SK-N-SH (cell line): ENCODE results near the gene STARD7. TPM values are rescaled to one million over a fixed set of nuclear protein-coding genes. Genes with fewer than 3 reads are reported as not detected.

Experiments
- CTCF ChIA-PET: fragments of 300-600, 350-600 bp; formaldehyde crosslinking; extraction: SDS; loops from one replicate; lab custom pipeline; 2021; lab: Yijun Ruan, JAX
- POLR2A ChIA-PET: fragments of 350-600 bp; sonication (Branson Sonifier 250); formaldehyde crosslinking; extraction: SDS; loops from one replicate; lab custom pipeline; 2020; ENCODE audit warnings: antibody characterized with exemption, inconsistent platforms; lab: Yijun Ruan, JAX
- DNase-seq: peaks from one replicate; pipeline ENCODE4 v3.0.0; 2012
- H2AFZ ChIP-seq: fragments of 200-600 bp; sonication (generic); 2 replicates; pipeline ENCODE4 v1.8.1; 2016; ENCODE audit warnings: antibody characterized with exemption, mild to moderate bottlenecking, low read depth
- H3F3A ChIP-seq: fragments of 200-600 bp; sonication (generic); replicated peaks from 2 replicates; pipeline ENCODE3; 2016; ENCODE audit warnings: antibody characterized with exemption, mild to moderate bottlenecking; ENCODE audit not compliant: insufficient read depth
- H3K27ac ChIP-seq, 2 experiments: fragments of 200-500 bp in 1 of 2; fragments of 200-600 bp in 1 of 2; sonication (Bioruptor generic) in 1 of 2; sonication (generic), shearing (Covaris generic) in 1 of 2; 2 replicates each; pipeline versions ENCODE4 v1.5.1 to v1.6.1; 2014 to 2016; ENCODE audit warnings: low read depth in 2 of 2, inconsistent platforms in 1 of 2, low read length in 1 of 2, mild to moderate bottlenecking in 1 of 2, mixed read lengths in 1 of 2
- H3K27me3 ChIP-seq: fragments of 200-600 bp; sonication (generic), shearing (Covaris generic); 2 replicates; pipeline ENCODE4 v1.6.1; 2016; ENCODE audit warnings: mixed run types; ENCODE audit not compliant: insufficient read depth
- H3K36me3 ChIP-seq, 2 experiments: fragments of 200-500 bp in 1 of 2; fragments of 200-600 bp in 1 of 2; sonication (Bioruptor generic) in 1 of 2; sonication (generic) in 1 of 2; replicated peaks in 1 of 2; 2 replicates each; pipeline versions ENCODE3 to v1.5.1; 2014 to 2016; ENCODE audit warnings: low read length in 1 of 2, mild to moderate bottlenecking in 1 of 2; ENCODE audit not compliant: insufficient read depth in 2 of 2, control insufficient read depth in 1 of 2
- H3K4me1 ChIP-seq, 2 experiments: fragments of 200-500 bp in 1 of 2; fragments of 200-600 bp in 1 of 2; sonication (Bioruptor generic) in 1 of 2; sonication (generic), shearing (Covaris generic) in 1 of 2; 2 replicates each; pipeline versions ENCODE4 v1.5.1 to v1.6.1; 2014 to 2016; ENCODE audit warnings: low read depth in 1 of 2, low read length in 1 of 2, mixed run types in 1 of 2; ENCODE audit not compliant: insufficient read depth in 2 of 2, control insufficient read depth in 1 of 2
- H3K4me2 ChIP-seq: fragments of 200-600 bp; sonication (generic), shearing (Covaris generic); 2 replicates; pipeline ENCODE4 v1.6.1; 2017; ENCODE audit warnings: mixed run types
- H3K4me3 ChIP-seq, 2 experiments: fragments of 200-500 bp in 1 of 2; fragments of 200-600 bp in 1 of 2; sonication (Bioruptor generic) in 1 of 2; sonication (generic), shearing (Covaris generic) in 1 of 2; 2 replicates each; pipeline versions ENCODE4 v1.5.1 to v1.8.1; 2014 to 2016; ENCODE audit warnings: low read depth in 2 of 2, inconsistent platforms in 1 of 2, low read length in 1 of 2, mild to moderate bottlenecking in 1 of 2, mixed read lengths in 1 of 2, moderate library complexity in 1 of 2
- H3K79me2 ChIP-seq: fragments of 200-600 bp; sonication (generic); 2 replicates; pipeline ENCODE4 v1.8.1; 2017; ENCODE audit warnings: mild to moderate bottlenecking; ENCODE audit not compliant: insufficient read depth
- H3K9ac ChIP-seq: fragments of 200-600 bp; sonication (generic); 2 replicates; pipeline ENCODE4 v1.6.1; 2017; ENCODE audit warnings: mixed run types
- H3K9me2 ChIP-seq: fragments of 200-600 bp; sonication (generic); 2 replicates; pipeline ENCODE4 v1.6.1; 2017; ENCODE audit warnings: mixed run types
- H3K9me3 ChIP-seq: fragments of 200-600 bp; sonication (generic); 2 replicates; pipeline ENCODE4 v1.6.1; 2017; ENCODE audit warnings: mixed run types, mild to moderate bottlenecking, moderate library complexity
- H4K20me1 ChIP-seq: fragments of 200-600 bp; sonication (generic); 2 replicates; pipeline ENCODE4 v1.6.1; 2017; ENCODE audit warnings: mild to moderate bottlenecking, mixed run types; ENCODE audit not compliant: insufficient read depth
- ELF1 ChIP-seq: IDR thresholded peaks from 2 replicates; pipeline ENCODE4 v1.4.0; 2012
- EP300 ChIP-seq, 2 experiments: IDR thresholded peaks; 2 replicates each; pipeline versions ENCODE4 v1.4.0 to v1.6.1; 2012; ENCODE audit warnings: borderline replicate concordance in 1 of 2, low read depth in 1 of 2, low read length in 1 of 2
- FOSL2 ChIP-seq: IDR thresholded peaks from 2 replicates; pipeline ENCODE4 v1.4.0; 2012; ENCODE audit warnings: low read depth, mild to moderate bottlenecking, moderate library complexity, borderline replicate concordance
- GABPA ChIP-seq: IDR thresholded peaks from 2 replicates; pipeline ENCODE4 v1.4.0; 2012; ENCODE audit warnings: low read depth, mild to moderate bottlenecking
- GATA2 ChIP-seq: sonication (generic); formaldehyde crosslinking; IDR thresholded peaks from 2 replicates; pipeline ENCODE4 v1.5.0; 2020; ENCODE audit warnings: mild to moderate bottlenecking, missing genetic modification reagents
- MAX ChIP-seq: IDR thresholded peaks from 2 replicates; pipeline ENCODE4 v1.4.0; 2012; ENCODE audit warnings: low read depth
- POLR2AphosphoS5 ChIP-seq: IDR thresholded peaks from 2 replicates; pipeline ENCODE4 v1.6.1; 2012; ENCODE audit warnings: low read depth, low read length
- RFX5 ChIP-seq: IDR thresholded peaks from 2 replicates; pipeline ENCODE4 v1.6.1; 2012; ENCODE audit warnings: mild to moderate bottlenecking, improper control_type of control experiment, low read length
- RXRA ChIP-seq: IDR thresholded peaks from 2 replicates; pipeline ENCODE4 v1.4.0; 2012; ENCODE audit warnings: low read depth, mild to moderate bottlenecking, borderline replicate concordance
- SIN3A ChIP-seq: IDR thresholded peaks from 2 replicates; pipeline ENCODE4 v1.6.1; 2012; ENCODE audit warnings: low read depth, mild to moderate bottlenecking, low read length, moderate library complexity, borderline replicate concordance
- SMC3 ChIP-seq: IDR thresholded peaks from 2 replicates; pipeline ENCODE4 v1.6.1; 2012; ENCODE audit warnings: low read depth, low read length, improper control_type of control experiment
- TCF12 ChIP-seq: IDR thresholded peaks from 2 replicates; pipeline ENCODE4 v1.4.0; 2012
- TEAD4 ChIP-seq: IDR thresholded peaks from 2 replicates; pipeline ENCODE4 v1.4.0; 2012; ENCODE audit warnings: mild to moderate bottlenecking, borderline replicate concordance; ENCODE audit not compliant: insufficient read depth
- USF1 ChIP-seq: IDR thresholded peaks from 2 replicates; pipeline ENCODE4 v1.4.0; 2012; ENCODE audit warnings: low read depth, borderline replicate concordance
- ZBTB33 ChIP-seq: IDR thresholded peaks from 2 replicates; pipeline ENCODE4 v1.4.0; 2012; ENCODE audit warnings: low read depth, borderline replicate concordance
- WGBS: methylation state at CpG from one replicate; pipeline ENCODE4 v1.1.6; 2017; ENCODE audit warnings: low lambda C conversion rate; 5-methylcytosine and 5-hydroxymethylcytosine counted together
- polyA plus RNA-seq, 3 experiments: library from polyadenylated mRNA; depleted of rRNA; stranded (reverse); fragments of >200 nt; gene quantifications; 2 replicates each; pipeline ENCODE4 v1.2.3, GENCODE V29; 2012
- TF ChIP-seq, protein P1 (sequence below): fragments of 150-350 bp; IDR thresholded peaks from 2 replicates; pipeline ENCODE4 v1.6.1; 2016; ENCODE audit warnings: mild to moderate bottlenecking, low read depth, low read length

The STARD7 gene
- polyA plus RNA-seq, 1 of the 3 experiments (the other 2 are of a cell fraction) = 36.1 TPM

DNA sequence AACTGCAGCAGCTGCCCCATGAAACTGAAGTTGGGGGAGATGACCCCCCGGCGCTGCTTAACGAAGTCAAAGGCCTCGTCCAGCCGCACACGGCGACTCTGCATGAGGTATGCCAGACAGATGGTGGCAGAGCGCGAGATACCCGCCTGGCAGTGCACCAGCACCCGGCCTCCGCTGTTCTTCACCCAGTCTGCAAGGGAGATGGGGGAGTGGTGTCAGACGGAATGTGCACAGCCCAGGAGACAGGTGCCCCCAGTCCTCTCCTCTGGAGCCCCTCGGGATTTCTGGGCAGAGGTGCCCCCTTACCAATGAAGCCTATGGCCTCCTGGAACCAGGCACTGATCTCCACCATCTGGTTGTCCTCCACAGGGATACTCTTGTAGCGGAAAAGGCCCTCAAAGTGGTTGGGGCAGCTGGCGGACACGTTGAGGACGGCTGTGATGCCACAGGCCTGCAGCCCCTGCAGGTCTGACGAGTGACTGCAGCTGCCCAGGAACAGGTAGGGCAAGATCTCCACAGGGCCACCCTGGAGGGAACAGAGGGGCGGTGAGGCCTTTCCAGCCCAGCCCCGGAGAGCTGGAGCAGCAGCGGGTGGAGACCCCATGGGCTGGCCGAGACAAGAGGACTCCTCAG lies 64.7 kb downstream of the STARD7 start:
- Histone ChIP-seq H3K4me3 (no peak overlapping the region), H4K20me1 (no peaks in the 10 kb centered on the region), H3K9me2 (no peaks in the 10 kb centered on the region), H3K4me2 (no peak overlapping the region), H3F3A (peaks cover 25% of the 10 kb centered on the region), H3K9me3 (no peaks in the 10 kb centered on the region), H3K27me3 (no peaks in the 10 kb centered on the region), H3K79me2 (peaks cover 12% of the 10 kb centered on the region; the same call in 1 of the 2 replicates), H2AFZ (no peak overlapping the region), H3K4me1 (peaks cover 31 to 57% of the 10 kb centered on the region in 2 experiments), H3K9ac (no peak overlapping the region), H3K36me3 (no peaks in the 10 kb centered on the region), H3K27ac (no peak overlapping the region; a peak in 1 of 4 replicates)
- no peak for DNase-seq
- ChIA-PET CTCF (interaction anchor here (1.3 to 4.3 kb wide), 4 partner anchors 9 to 151 kb away, joined by 3 to 35 read pairs (median 12); partner anchors contain the start of gene ADRA2B), POLR2A (no interaction called here)
- TF ChIP-seq ZBTB33 (no peak), SIN3A (no peak), ELF1 (no peak), POLR2AphosphoS5 (no peak), FOSL2 (no peak), MAX (no peak), TEAD4 (no peak), USF1 (no peak), EP300 (IDR thresholded peaks at IDR 0.05; ENCODE audit: borderline replicate concordance in 1 of 2, low read depth in 1 of 2, low read length in 1 of 2) (no peak), RXRA (no peak), TCF12 (no peak), GATA2 (CRISPR knock-in tag) (no peak), SMC3 (no peak), RFX5 (no peak), GABPA (no peak)
- TF ChIP-seq, protein P1, sequence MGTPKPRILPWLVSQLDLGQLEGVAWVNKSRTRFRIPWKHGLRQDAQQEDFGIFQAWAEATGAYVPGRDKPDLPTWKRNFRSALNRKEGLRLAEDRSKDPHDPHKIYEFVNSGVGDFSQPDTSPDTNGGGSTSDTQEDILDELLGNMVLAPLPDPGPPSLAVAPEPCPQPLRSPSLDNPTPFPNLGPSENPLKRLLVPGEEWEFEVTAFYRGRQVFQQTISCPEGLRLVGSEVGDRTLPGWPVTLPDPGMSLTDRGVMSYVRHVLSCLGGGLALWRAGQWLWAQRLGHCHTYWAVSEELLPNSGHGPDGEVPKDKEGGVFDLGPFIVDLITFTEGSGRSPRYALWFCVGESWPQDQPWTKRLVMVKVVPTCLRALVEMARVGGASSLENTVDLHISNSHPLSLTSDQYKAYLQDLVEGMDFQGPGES = no peak
- WGBS = 97% methylated on average over 17 of the region's 23 CpGs
